ENCODE measurements around the gene MET.

The MET gene

DNA sequence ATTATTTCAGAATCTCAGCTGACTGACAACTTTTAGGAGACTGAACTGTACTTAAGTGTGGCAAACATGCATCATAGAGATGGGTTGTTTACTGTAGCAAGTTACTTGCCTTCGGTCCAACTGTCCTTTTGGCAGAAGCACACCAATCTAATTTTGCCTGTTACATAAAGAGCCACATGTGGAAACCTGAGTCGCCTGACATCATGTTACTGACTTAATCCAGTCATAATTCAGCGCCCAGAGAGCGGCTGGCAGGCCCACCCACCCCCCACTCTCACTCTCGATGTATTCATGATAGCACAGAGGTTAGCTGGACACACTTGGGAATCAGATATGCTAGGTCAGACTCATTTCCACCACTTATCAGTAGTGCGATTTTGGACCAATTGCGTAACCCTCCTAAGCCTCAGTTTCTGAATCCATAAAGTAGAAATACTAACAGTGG, 133.1 kb downstream of the MET start (continued):
- TF ChIP-seq, protein P1, sequence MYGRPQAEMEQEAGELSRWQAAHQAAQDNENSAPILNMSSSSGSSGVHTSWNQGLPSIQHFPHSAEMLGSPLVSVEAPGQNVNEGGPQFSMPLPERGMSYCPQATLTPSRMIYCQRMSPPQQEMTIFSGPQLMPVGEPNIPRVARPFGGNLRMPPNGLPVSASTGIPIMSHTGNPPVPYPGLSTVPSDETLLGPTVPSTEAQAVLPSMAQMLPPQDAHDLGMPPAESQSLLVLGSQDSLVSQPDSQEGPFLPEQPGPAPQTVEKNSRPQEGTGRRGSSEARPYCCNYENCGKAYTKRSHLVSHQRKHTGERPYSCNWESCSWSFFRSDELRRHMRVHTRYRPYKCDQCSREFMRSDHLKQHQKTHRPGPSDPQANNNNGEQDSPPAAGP (tag by site-specific recombination; IDR thresholded peaks at IDR 0.05): peak; percentile 43; the same call in 1 of the 2 replicates
- peak; percentile 77 for TF ChIP-seq ZXDB (tag by site-specific recombination; IDR thresholded peaks at IDR 0.05)
- TF ChIP-seq, protein P2, sequence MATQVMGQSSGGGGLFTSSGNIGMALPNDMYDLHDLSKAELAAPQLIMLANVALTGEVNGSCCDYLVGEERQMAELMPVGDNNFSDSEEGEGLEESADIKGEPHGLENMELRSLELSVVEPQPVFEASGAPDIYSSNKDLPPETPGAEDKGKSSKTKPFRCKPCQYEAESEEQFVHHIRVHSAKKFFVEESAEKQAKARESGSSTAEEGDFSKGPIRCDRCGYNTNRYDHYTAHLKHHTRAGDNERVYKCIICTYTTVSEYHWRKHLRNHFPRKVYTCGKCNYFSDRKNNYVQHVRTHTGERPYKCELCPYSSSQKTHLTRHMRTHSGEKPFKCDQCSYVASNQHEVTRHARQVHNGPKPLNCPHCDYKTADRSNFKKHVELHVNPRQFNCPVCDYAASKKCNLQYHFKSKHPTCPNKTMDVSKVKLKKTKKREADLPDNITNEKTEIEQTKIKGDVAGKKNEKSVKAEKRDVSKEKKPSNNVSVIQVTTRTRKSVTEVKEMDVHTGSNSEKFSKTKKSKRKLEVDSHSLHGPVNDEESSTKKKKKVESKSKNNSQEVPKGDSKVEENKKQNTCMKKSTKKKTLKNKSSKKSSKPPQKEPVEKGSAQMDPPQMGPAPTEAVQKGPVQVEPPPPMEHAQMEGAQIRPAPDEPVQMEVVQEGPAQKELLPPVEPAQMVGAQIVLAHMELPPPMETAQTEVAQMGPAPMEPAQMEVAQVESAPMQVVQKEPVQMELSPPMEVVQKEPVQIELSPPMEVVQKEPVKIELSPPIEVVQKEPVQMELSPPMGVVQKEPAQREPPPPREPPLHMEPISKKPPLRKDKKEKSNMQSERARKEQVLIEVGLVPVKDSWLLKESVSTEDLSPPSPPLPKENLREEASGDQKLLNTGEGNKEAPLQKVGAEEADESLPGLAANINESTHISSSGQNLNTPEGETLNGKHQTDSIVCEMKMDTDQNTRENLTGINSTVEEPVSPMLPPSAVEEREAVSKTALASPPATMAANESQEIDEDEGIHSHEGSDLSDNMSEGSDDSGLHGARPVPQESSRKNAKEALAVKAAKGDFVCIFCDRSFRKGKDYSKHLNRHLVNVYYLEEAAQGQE (tag by site-specific recombination; IDR thresholded peaks at IDR 0.05): no peak
- TF ChIP-seq KLF10 (tag by site-specific recombination; IDR thresholded peaks at IDR 0.05): peak; percentile 76; the same call in 1 of the 2 replicates
- TF ChIP-seq, protein P3, sequence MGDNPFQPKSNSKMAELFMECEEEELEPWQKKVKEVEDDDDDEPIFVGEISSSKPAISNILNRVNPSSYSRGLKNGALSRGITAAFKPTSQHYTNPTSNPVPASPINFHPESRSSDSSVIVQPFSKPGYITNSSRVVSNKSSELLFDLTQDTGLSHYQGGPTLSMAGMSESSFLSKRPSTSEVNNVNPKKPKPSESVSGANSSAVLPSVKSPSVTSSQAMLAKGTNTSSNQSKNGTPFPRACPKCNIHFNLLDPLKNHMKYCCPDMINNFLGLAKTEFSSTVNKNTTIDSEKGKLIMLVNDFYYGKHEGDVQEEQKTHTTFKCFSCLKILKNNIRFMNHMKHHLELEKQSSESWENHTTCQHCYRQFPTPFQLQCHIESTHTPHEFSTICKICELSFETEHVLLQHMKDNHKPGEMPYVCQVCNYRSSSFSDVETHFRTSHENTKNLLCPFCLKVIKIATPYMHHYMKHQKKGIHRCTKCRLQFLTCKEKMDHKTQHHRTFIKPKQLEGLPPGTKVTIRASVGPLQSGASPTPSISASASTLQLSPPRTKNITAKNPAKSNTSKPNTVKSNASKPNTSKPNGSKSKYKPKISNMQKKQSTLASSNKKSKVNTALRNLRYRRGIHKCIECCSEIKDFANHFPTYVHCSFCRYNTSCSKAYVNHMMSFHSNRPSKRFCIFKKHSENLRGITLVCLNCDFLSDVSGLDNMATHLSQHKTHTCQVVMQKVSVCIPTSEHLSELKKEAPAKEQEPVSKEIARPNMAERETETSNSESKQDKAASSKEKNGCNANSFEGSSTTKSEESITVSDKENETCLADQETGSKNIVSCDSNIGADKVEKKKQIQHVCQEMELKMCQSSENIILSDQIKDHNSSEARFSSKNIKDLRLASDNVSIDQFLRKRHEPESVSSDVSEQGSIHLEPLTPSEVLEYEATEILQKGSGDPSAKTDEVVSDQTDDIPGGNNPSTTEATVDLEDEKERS (tag by site-specific recombination; IDR thresholded peaks at IDR 0.05): no peak
- no peak for TF ChIP-seq ZNF404 (tag by site-specific recombination; IDR thresholded peaks at IDR 0.05)
- TF ChIP-seq ZNF558 (tag by site-specific recombination; IDR thresholded peaks at IDR 0.05): peak; percentile 32; the same call in 1 of the 2 replicates
- TF ChIP-seq ZNF501 (tag by site-specific recombination; IDR thresholded peaks at IDR 0.05): peak; percentile 81
- TF ChIP-seq KLF9 (tag by site-specific recombination; IDR thresholded peaks at IDR 0.05; ENCODE audit: low read depth): peak; percentile 60; the same call in 1 of the 2 replicates
- no peak for TF ChIP-seq SP2 (tag by site-specific recombination; IDR thresholded peaks at IDR 0.05)
- TF ChIP-seq, protein P4, sequence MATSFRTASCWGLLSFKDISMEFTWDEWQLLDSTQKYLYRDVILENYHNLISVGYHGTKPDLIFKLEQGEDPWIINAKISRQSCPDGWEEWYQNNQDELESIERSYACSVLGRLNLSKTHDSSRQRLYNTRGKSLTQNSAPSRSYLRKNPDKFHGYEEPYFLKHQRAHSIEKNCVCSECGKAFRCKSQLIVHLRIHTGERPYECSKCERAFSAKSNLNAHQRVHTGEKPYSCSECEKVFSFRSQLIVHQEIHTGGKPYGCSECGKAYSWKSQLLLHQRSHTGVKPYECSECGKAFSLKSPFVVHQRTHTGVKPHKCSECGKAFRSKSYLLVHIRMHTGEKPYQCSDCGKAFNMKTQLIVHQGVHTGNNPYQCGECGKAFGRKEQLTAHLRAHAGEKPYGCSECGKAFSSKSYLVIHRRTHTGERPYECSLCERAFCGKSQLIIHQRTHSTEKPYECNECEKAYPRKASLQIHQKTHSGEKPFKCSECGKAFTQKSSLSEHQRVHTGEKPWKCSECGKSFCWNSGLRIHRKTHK (tag by site-specific recombination; IDR thresholded peaks at IDR 0.05): no peak
- peak; percentile 56 for TF ChIP-seq ZBTB8A (tag by site-specific recombination; IDR thresholded peaks at IDR 0.05)
- TF ChIP-seq, protein P5, sequence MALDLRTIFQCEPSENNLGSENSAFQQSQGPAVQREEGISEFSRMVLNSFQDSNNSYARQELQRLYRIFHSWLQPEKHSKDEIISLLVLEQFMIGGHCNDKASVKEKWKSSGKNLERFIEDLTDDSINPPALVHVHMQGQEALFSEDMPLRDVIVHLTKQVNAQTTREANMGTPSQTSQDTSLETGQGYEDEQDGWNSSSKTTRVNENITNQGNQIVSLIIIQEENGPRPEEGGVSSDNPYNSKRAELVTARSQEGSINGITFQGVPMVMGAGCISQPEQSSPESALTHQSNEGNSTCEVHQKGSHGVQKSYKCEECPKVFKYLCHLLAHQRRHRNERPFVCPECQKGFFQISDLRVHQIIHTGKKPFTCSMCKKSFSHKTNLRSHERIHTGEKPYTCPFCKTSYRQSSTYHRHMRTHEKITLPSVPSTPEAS (tag by site-specific recombination; IDR thresholded peaks at IDR 0.05): peak; percentile 54; the same call in 1 of the 2 replicates
- TF ChIP-seq ZNF664 (tag by site-specific recombination; IDR thresholded peaks at IDR 0.05): 0 out of 2 replicates have a peak, but pooled peaks have one; percentile 22
- peak; percentile 47; the same call in 1 of the 2 replicates for TF ChIP-seq GLIS2 (tag by site-specific recombination; IDR thresholded peaks at IDR 0.05)
- no peak for TF ChIP-seq ZNF529 (tag by site-specific recombination; IDR thresholded peaks at IDR 0.05; ENCODE audit: insufficient replicate concordance)
- peak; percentile 93 for TF ChIP-seq ZNF843 (tag by site-specific recombination; IDR thresholded peaks at IDR 0.05)
- TF ChIP-seq TRIM28 (IDR thresholded peaks at IDR 0.05; ENCODE audit: borderline replicate concordance, low read length): no peak
- peak; percentile 72; the same call in 1 of the 2 replicates for TF ChIP-seq KLF16 (tag by site-specific recombination; IDR thresholded peaks at IDR 0.05)
- TF ChIP-seq KLF8 (tag by site-specific recombination; IDR thresholded peaks at IDR 0.05): peak; percentile 86
- TF ChIP-seq, protein P6, sequence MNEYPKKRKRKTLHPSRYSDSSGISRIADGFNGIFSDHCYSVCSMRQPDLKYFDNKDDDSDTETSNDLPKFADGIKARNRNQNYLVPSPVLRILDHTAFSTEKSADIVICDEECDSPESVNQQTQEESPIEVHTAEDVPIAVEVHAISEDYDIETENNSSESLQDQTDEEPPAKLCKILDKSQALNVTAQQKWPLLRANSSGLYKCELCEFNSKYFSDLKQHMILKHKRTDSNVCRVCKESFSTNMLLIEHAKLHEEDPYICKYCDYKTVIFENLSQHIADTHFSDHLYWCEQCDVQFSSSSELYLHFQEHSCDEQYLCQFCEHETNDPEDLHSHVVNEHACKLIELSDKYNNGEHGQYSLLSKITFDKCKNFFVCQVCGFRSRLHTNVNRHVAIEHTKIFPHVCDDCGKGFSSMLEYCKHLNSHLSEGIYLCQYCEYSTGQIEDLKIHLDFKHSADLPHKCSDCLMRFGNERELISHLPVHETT (tag by site-specific recombination; IDR thresholded peaks at IDR 0.05): peak; percentile 59
- TF ChIP-seq ZNF549 (tag by site-specific recombination; IDR thresholded peaks at IDR 0.05): no peak
- TF ChIP-seq ZFP69B (tag by site-specific recombination; IDR thresholded peaks at IDR 0.05): peak; percentile 68
- TF ChIP-seq ZNF610 (tag by site-specific recombination; IDR thresholded peaks at IDR 0.05; ENCODE audit: borderline replicate concordance): peak; percentile 79; the same call in 1 of the 2 replicates
- TF ChIP-seq SP7 (tag by site-specific recombination; IDR thresholded peaks at IDR 0.05): peak; percentile 91

Data from HEK293 (cell line).